ENCODE measurements around the gene ANAPC13.

- TF ChIP-seq GATA2 (IDR thresholded peaks at IDR 0.05; ENCODE audit: low read depth, low read length) (no peak), GATA3 (IDR thresholded peaks at IDR 0.05; ENCODE audit: low read depth, low read length) (no peak)
These were observed 54.8 kb downstream of the ANAPC13 start for GRCh38 chr3:134430950-134431445.
